Femur (tissue), 1 donor: ENCODE data around the gene GTF2I.
"Not testable (repeated sequence)": the region's sequence is repeated elsewhere in the genome, so short reads cannot be mapped to it uniquely, and the experiment has no call there.

Experiments
- DNase-seq: peaks from one replicate; pipeline ENCODE4 v3.0.0-alpha.2; 2017

The GTF2I gene

GRCh38 chr7:74718336-74718735 lies 60.8 kb downstream of the GTF2I start:
- DNase-seq = no peak

GRCh38 chr7:74722153-74722552 lies 64.6 kb downstream of the GTF2I start:
- DNase-seq = no peak

- no peak for DNase-seq
These were observed 68.3 kb downstream of the GTF2I start for GRCh38 chr7:74725840-74726239.

GRCh38 chr7:74726309-74727101 lies 69.0 kb downstream of the GTF2I start:
- no peak for DNase-seq

GRCh38 chr7:74728686-74729085 lies 71.2 kb downstream of the GTF2I start:
- not testable (repeated sequence) for DNase-seq

- DNase-seq = not testable (repeated sequence)
These were observed 72.7 kb downstream of the GTF2I start for GRCh38 chr7:74730186-74730585.

GRCh38 chr7:74739974-74740703 lies 82.6 kb downstream of the GTF2I start:
- DNase-seq = not testable (repeated sequence)

GRCh38 chr7:74743936-74744557 lies 86.5 kb downstream of the GTF2I start:
- DNase-seq = not testable (repeated sequence)

GRCh38 chr7:74753921-74754482 lies 96.5 kb downstream of the GTF2I start:
- not testable (repeated sequence) for DNase-seq

GRCh38 chr7:74756673-74757072 lies 99.2 kb downstream of the GTF2I start:
- DNase-seq = not testable (repeated sequence)

- DNase-seq = not testable (repeated sequence)
These were observed 100.8 kb downstream of the GTF2I start for GRCh38 chr7:74758268-74758667.

GRCh38 chr7:74758982-74759381 lies 101.5 kb downstream of the GTF2I start:
- DNase-seq = not testable (repeated sequence)

- not testable (repeated sequence) for DNase-seq
These were observed 107.8 kb downstream of the GTF2I start for GRCh38 chr7:74765205-74765918.

- not testable (repeated sequence) for DNase-seq
These were observed 109.0 kb downstream of the GTF2I start for GRCh38 chr7:74766509-74766908.

GRCh38 chr7:74766991-74767390 lies 109.5 kb downstream of the GTF2I start:
- DNase-seq = not testable (repeated sequence)

GRCh38 chr7:74770062-74770461 lies 112.5 kb downstream of the GTF2I start:
- not testable (repeated sequence) for DNase-seq

- DNase-seq = not testable (repeated sequence)
These were observed 114.6 kb downstream of the GTF2I start for GRCh38 chr7:74772093-74772492.

GRCh38 chr7:74773760-74774750 lies 116.5 kb downstream of the GTF2I start, which contains the start of gene NCF1:
TSS of gene NCF1 (plus strand) at chr7:74774011. CDS start at chr7:74774032, 21 bp downstream.
- DNase-seq = not testable (repeated sequence)

GRCh38 chr7:74775111-74775510 lies 117.6 kb downstream of the GTF2I start:
- DNase-seq = not testable (repeated sequence)

GRCh38 chr7:74779053-74779452 lies 121.5 kb downstream of the GTF2I start:
- not testable (repeated sequence) for DNase-seq

- not testable (repeated sequence) for DNase-seq
These were observed 124.2 kb downstream of the GTF2I start for GRCh38 chr7:74781746-74782145.
